Gastroesophageal sphincter (tissue), 4 donors: ENCODE results near the gene INPP5A. TPM values are rescaled to one million over a fixed set of nuclear protein-coding genes. Genes with fewer than 3 reads are reported as not detected.

Source experiments
- ATAC-seq: fragments of 150-250 bp; one replicate; pipeline ENCODE4 v1.9.1; 2016; ENCODE audit warnings: mild to moderate bottlenecking, moderate library complexity
- H3K27ac ChIP-seq, 4 donors: fragments of 200-600 bp; sonication (generic) in 3 of 4; 1 replicate in 3 of 4; 2 replicates in 1 of 4; pipeline ENCODE4 v1.5.1; 2016 to 2019
- H3K27me3 ChIP-seq: fragments of 200-600 bp; sonication (generic); one replicate; pipeline ENCODE4 v1.5.1; 2019
- H3K36me3 ChIP-seq, 2 donors: fragments of 200-600 bp; sonication (generic); one replicate each; pipeline ENCODE4 v1.5.1; 2019; ENCODE audit warnings: control low read depth in 1 of 2
- H3K4me1 ChIP-seq, 3 donors: fragments of 200-600 bp; sonication (generic); 1 replicate in 2 of 3; 2 replicates in 1 of 3; pipeline ENCODE4 v1.5.1; 2016 to 2019; ENCODE audit warnings: control low read depth in 2 of 3
- H3K4me3 ChIP-seq, 2 donors: fragments of 200-600 bp; sonication (generic); one replicate each; pipeline ENCODE4 v1.5.1; 2019; ENCODE audit warnings: mild to moderate bottlenecking in 1 of 2, moderate library complexity in 1 of 2
- H3K9me3 ChIP-seq, 3 donors: fragments of 200-600 bp; sonication (generic); one replicate each; pipeline ENCODE4 v1.5.1; 2017 to 2019; ENCODE audit warnings: control low read depth in 2 of 3
- CTCF ChIP-seq, 4 experiments: fragments of 200-600 bp in 2 of 4; fragments of 450-650 bp in 2 of 4; sonication (generic) in 1 of 4; IDR thresholded peaks; one replicate each; pipeline ENCODE4 v1.5.1; 2017 to 2019; ENCODE audit warnings: antibody characterized with exemption in 4 of 4, mild to moderate bottlenecking in 2 of 4, moderate library complexity in 2 of 4
- EP300 ChIP-seq: sonication (generic); formaldehyde crosslinking; IDR thresholded peaks from one replicate; pipeline ENCODE4 v1.6.1; 2017; ENCODE audit warnings: antibody characterized with exemption, mild to moderate bottlenecking
- POLR2A ChIP-seq, 2 donors: fragments of 450-650 bp; IDR thresholded peaks; one replicate each; pipeline ENCODE4 v1.6.1; 2017; ENCODE audit warnings: antibody characterized with exemption in 2 of 2, mild to moderate bottlenecking in 2 of 2, moderate library complexity in 1 of 2
- POLR2AphosphoS5 ChIP-seq: sonication (generic); formaldehyde crosslinking; IDR thresholded peaks from one replicate; pipeline ENCODE4 v1.6.1; 2017; ENCODE audit warnings: antibody characterized with exemption
- WGBS, 2 donors: methylation state at CpG; one replicate each; pipeline ENCODE4 v1.1.5; 2018; ENCODE audit warnings: low coverage in 1 of 2; 5-methylcytosine and 5-hydroxymethylcytosine counted together
- total RNA-seq, 4 donors: library from RNA; depleted of rRNA; stranded (reverse); fragments of >200 nt; gene quantifications; one replicate each; pipeline ENCODE4 v1.1.0, GENCODE V29; 2016

INPP5A gene
- total RNA-seq, 4 donors from 2014 or later: 111 to 288 (median 215) TPM

- H3K36me3 ChIP-seq: no peaks in the 10 kb centered on the region
- peaks cover 0 to 44% (median 0%) of the 10 kb centered on the region in 3 donors for H3K4me1 ChIP-seq
- H3K27me3 ChIP-seq: no peaks in the 10 kb centered on the region
- H3K9me3 ChIP-seq: no peaks in the 10 kb centered on the region
- WGBS, 2 donors: 100% methylated on average over 4 of the region's 30 CpGs; no CpG with 5 or more reads in 1 of the 2 donors
- TF ChIP-seq POLR2A (IDR thresholded peaks at IDR 0.05) (no peak), EP300 (no peak), CTCF (IDR thresholded peaks at IDR 0.05) (no peak), POLR2AphosphoS5 (no peak)
- H3K4me3 ChIP-seq: no peak overlapping the region
- ATAC-seq: no peak
- H3K27ac ChIP-seq: no peak overlapping the region
Measured at GRCh38 chr10:132497063-132497680, 40.4 kb upstream of the INPP5A start.

- TF ChIP-seq CTCF (IDR thresholded peaks at IDR 0.05): no peak
- TF ChIP-seq EP300: no peak
- TF ChIP-seq POLR2A (IDR thresholded peaks at IDR 0.05): no peak
- no peak for TF ChIP-seq POLR2AphosphoS5
- H3K36me3 ChIP-seq: no peaks in the 10 kb centered on the region
- H3K9me3 ChIP-seq: no peaks in the 10 kb centered on the region
- no peak for ATAC-seq
- peaks cover 0 to 35% (median 0%) of the 10 kb centered on the region in 3 donors for H3K4me1 ChIP-seq
- H3K27me3 ChIP-seq: no peaks in the 10 kb centered on the region
- H3K27ac ChIP-seq: no peak overlapping the region
- no peak overlapping the region for H3K4me3 ChIP-seq
- WGBS, 2 donors: 90% methylated on average over 7 of the region's 17 CpGs; no CpG with 5 or more reads in 1 of the 2 donors
Measured at GRCh38 chr10:132497861-132498561, 39.6 kb upstream of the INPP5A start.

- no peak overlapping the region for H3K27ac ChIP-seq
- H3K9me3 ChIP-seq: no peaks in the 10 kb centered on the region
- peaks cover 0 to 28% (median 0%) of the 10 kb centered on the region in 3 donors for H3K4me1 ChIP-seq
- no peaks in the 10 kb centered on the region for H3K36me3 ChIP-seq
- no peak for TF ChIP-seq POLR2A (IDR thresholded peaks at IDR 0.05)
- no peak for TF ChIP-seq CTCF (IDR thresholded peaks at IDR 0.05)
- TF ChIP-seq EP300: no peak
- no peak for TF ChIP-seq POLR2AphosphoS5
- ATAC-seq: no peak
- no peaks in the 10 kb centered on the region for H3K27me3 ChIP-seq
- H3K4me3 ChIP-seq: no peak overlapping the region
- WGBS, 2 donors: 67 to 85% methylated on average over 1 to 3 of the region's 15 CpGs
Measured at GRCh38 chr10:132498562-132499366, 38.8 kb upstream of the INPP5A start.

GRCh38 chr10:132499367-132499685, 38.3 kb upstream of the INPP5A start:
- no peak overlapping the region for H3K4me3 ChIP-seq
- no peaks in the 10 kb centered on the region for H3K36me3 ChIP-seq
- 70% methylated on average over 2 of the region's 10 CpGs; no CpG with 5 or more reads in 1 of the 2 donors for WGBS, 2 donors
- no peak for TF ChIP-seq EP300
- TF ChIP-seq POLR2A (IDR thresholded peaks at IDR 0.05): no peak
- TF ChIP-seq CTCF (IDR thresholded peaks at IDR 0.05): no peak
- no peak for TF ChIP-seq POLR2AphosphoS5
- H3K27ac ChIP-seq: no peak overlapping the region
- peaks cover 0 to 22% (median 0%) of the 10 kb centered on the region in 3 donors for H3K4me1 ChIP-seq
- no peaks in the 10 kb centered on the region for H3K9me3 ChIP-seq
- no peaks in the 10 kb centered on the region for H3K27me3 ChIP-seq
- ATAC-seq: no peak
